A673 (cell line): ENCODE results near the gene PSMD10.

Experiments used
- CTCF ChIP-seq: fragments of 300-800, 200-600 bp; sonication (generic); conservative IDR thresholded peaks from 2 replicates; pipeline ENCODE4 v1.5.1; 2017; ENCODE audit warnings: low read depth, mild to moderate bottlenecking, antibody characterized with exemption, low read length, moderate library complexity, mixed read lengths
- EZH2 ChIP-seq: fragments of 200-600 bp; sonication (generic); IDR thresholded peaks from 2 replicates; pipeline ENCODE4 v1.6.1; 2017; ENCODE audit warnings: borderline replicate concordance, low read depth, mild to moderate bottlenecking, mixed read lengths, antibody characterized with exemption, low read length; ENCODE audit not compliant: poor library complexity, severe bottlenecking

- TF ChIP-seq CTCF (no peak), EZH2 (no peak)
Observed at GRCh38 chrX:108132034-108132433, 40.7 kb upstream of the PSMD10 start.
